GM21526 (cell line): ENCODE results near the gene TNRC6B.

Experiments used
- ATAC-seq: cut with Tn5 transposase; IDR thresholded peaks from one replicate; pipeline ENCODE4 v1.9.1; 2021; ENCODE audit warnings: moderate library complexity; ENCODE audit not compliant: unreplicated experiment, low FRiP score

TNRC6B gene

GRCh38 chr22:40320687-40321086 lies 143.0 kb downstream of the TNRC6B start:
- ATAC-seq: no peak

GRCh38 chr22:40322021-40322420 lies 144.3 kb downstream of the TNRC6B start:
- ATAC-seq: no peak

GRCh38 chr22:40322818-40323447 lies 145.2 kb downstream of the TNRC6B start:
- no peak for ATAC-seq

- ATAC-seq: no peak
Measured at GRCh38 chr22:40323681-40324171, 146.0 kb downstream of the TNRC6B start.

GRCh38 chr22:40324468-40325305 lies 147.0 kb downstream of the TNRC6B start:
- no peak for ATAC-seq

GRCh38 chr22:40325315-40325714 lies 147.6 kb downstream of the TNRC6B start:
- no peak for ATAC-seq

- ATAC-seq: no peak
Measured at GRCh38 chr22:40326905-40327735, 149.4 kb downstream of the TNRC6B start.

- no peak for ATAC-seq
Measured at GRCh38 chr22:40328546-40329456, 151.1 kb downstream of the TNRC6B start.

GRCh38 chr22:40329466-40329865 lies 151.7 kb downstream of the TNRC6B start:
- ATAC-seq: no peak

- no peak for ATAC-seq
Measured at GRCh38 chr22:40330086-40330485, 152.4 kb downstream of the TNRC6B start.

- no peak for ATAC-seq
Measured at GRCh38 chr22:40330615-40331014, 152.9 kb downstream of the TNRC6B start.

- no peak for ATAC-seq
Measured at GRCh38 chr22:40331706-40332105, 154.0 kb downstream of the TNRC6B start.

- ATAC-seq: no peak
Measured at GRCh38 chr22:40332319-40332781, 154.6 kb downstream of the TNRC6B start.

- no peak for ATAC-seq
Measured at GRCh38 chr22:40334060-40334459, 156.3 kb downstream of the TNRC6B start.

- ATAC-seq: no peak
Measured at GRCh38 chr22:40334899-40335298, 157.2 kb downstream of the TNRC6B start.

GRCh38 chr22:40335358-40335757 lies 157.6 kb downstream of the TNRC6B start:
- no peak for ATAC-seq

- no peak for ATAC-seq
Measured at GRCh38 chr22:40340044-40340443, 162.3 kb downstream of the TNRC6B start.

GRCh38 chr22:40341604-40342003 lies 163.9 kb downstream of the TNRC6B start:
- no peak for ATAC-seq

GRCh38 chr22:40342521-40342920 lies 164.8 kb downstream of the TNRC6B start:
- no peak for ATAC-seq

GRCh38 chr22:40345271-40345670 lies 167.5 kb downstream of the TNRC6B start:
- no peak for ATAC-seq
